HG03064 (cell line): ENCODE measurements around the gene MRAP.
"Not testable (repeated sequence)": the region's sequence is repeated elsewhere in the genome, so short reads cannot be mapped to it uniquely, and the experiment has no call there.

Experiments
- ATAC-seq: cut with Tn5 transposase; IDR thresholded peaks from one replicate; pipeline ENCODE4 v1.9.1; 2021; ENCODE audit warnings: low read depth; ENCODE audit not compliant: unreplicated experiment

MRAP gene

GRCh38 chr21:32298658-32299081 lies at the start of gene MRAP:
TSS of gene MRAP (plus strand) at chr21:32298855. CDS start at chr21:32298972, 117 bp downstream.
- no peak for ATAC-seq

GRCh38 chr21:32249511-32250280 lies 49.0 kb upstream of the MRAP start:
- ATAC-seq: no peak

GRCh38 chr21:32252136-32252535 lies 46.5 kb upstream of the MRAP start:
- no peak for ATAC-seq

GRCh38 chr21:32253215-32253641 lies 45.4 kb upstream of the MRAP start:
- no peak for ATAC-seq

- ATAC-seq: no peak
Measured at GRCh38 chr21:32256251-32256650, 42.4 kb upstream of the MRAP start.

GRCh38 chr21:32256873-32257620 lies 41.6 kb upstream of the MRAP start:
- no peak for ATAC-seq

- no peak for ATAC-seq
Measured at GRCh38 chr21:32257962-32258785, 40.5 kb upstream of the MRAP start.

GRCh38 chr21:32258786-32259048 lies 39.9 kb upstream of the MRAP start:
- ATAC-seq: not testable (repeated sequence)

GRCh38 chr21:32260130-32260529 lies 38.5 kb upstream of the MRAP start:
- no peak for ATAC-seq

- ATAC-seq: no peak
Measured at GRCh38 chr21:32261929-32262328, 36.7 kb upstream of the MRAP start.

GRCh38 chr21:32265321-32265720 lies 33.3 kb upstream of the MRAP start:
- ATAC-seq: not testable (repeated sequence)

GRCh38 chr21:32270748-32271147 lies 27.9 kb upstream of the MRAP start:
- ATAC-seq: no peak

- ATAC-seq: no peak
Measured at GRCh38 chr21:32276671-32277070, 22.0 kb upstream of the MRAP start.

GRCh38 chr21:32278103-32278502 lies 20.6 kb upstream of the MRAP start:
- ATAC-seq: no peak

- ATAC-seq: peak; percentile 94
Measured at GRCh38 chr21:32278518-32279376, 19.9 kb upstream of the MRAP start, which contains the start of gene MIS18A. TSS of gene MIS18A (minus strand) at chr21:32279049. CDS start at chr21:32279014, 35 bp downstream.

GRCh38 chr21:32279377-32279680 lies 19.3 kb upstream of the MRAP start:
- peak; percentile 11 for ATAC-seq

GRCh38 chr21:32281531-32281930 lies 17.1 kb upstream of the MRAP start:
- no peak for ATAC-seq

GRCh38 chr21:32282992-32283391 lies 15.7 kb upstream of the MRAP start:
- ATAC-seq: no peak

GRCh38 chr21:32285476-32285875 lies 13.2 kb upstream of the MRAP start:
- ATAC-seq: no peak

- ATAC-seq: no peak
Measured at GRCh38 chr21:32297449-32297848, 1.2 kb upstream of the MRAP start.
